Neutrophil (primary cell): ENCODE measurements around the gene UVSSA.

ENCODE experiments used
- H3K27ac ChIP-seq: fragments of 200-600 bp; sonication (generic); 2 replicates; pipeline ENCODE4 v1.5.1; 2016; ENCODE audit warnings: mild to moderate bottlenecking, moderate library complexity
- H3K27me3 ChIP-seq: fragments of 200-600 bp; sonication (generic); 2 replicates; pipeline ENCODE4 v1.6.0; 2016; ENCODE audit warnings: mild to moderate bottlenecking
- H3K36me3 ChIP-seq: fragments of 200-600 bp; sonication (generic); 2 replicates; pipeline ENCODE4 v1.5.1; 2017
- H3K4me1 ChIP-seq, 2 experiments: fragments of 200-600 bp in 1 of 2; sonication (generic) in 1 of 2; 1 replicate in 1 of 2; 2 replicates in 1 of 2; pipeline versions ENCODE4 v1.5.1 to v1.6.1; 2013 to 2016; ENCODE audit warnings: low read depth in 1 of 2, low read length in 1 of 2, mild to moderate bottlenecking in 1 of 2, moderate library complexity in 1 of 2; ENCODE audit not compliant: control insufficient read depth in 1 of 2, insufficient read depth in 1 of 2
- H3K4me3 ChIP-seq, 2 experiments: fragments of 200-600 bp in 1 of 2; sonication (generic) in 1 of 2; 1 replicate in 1 of 2; 2 replicates in 1 of 2; pipeline ENCODE4 v1.5.1; 2013 to 2016; ENCODE audit warnings: low read depth in 1 of 2, low read length in 1 of 2, mild to moderate bottlenecking in 1 of 2, moderate library complexity in 1 of 2
- H3K9me3 ChIP-seq: fragments of 200-600 bp; sonication (generic); 2 replicates; pipeline ENCODE4 v1.5.1; 2016
- TF ChIP-seq, protein P1 (sequence below): fragments of 200-600 bp; sonication (generic); IDR thresholded peaks from 2 replicates; pipeline ENCODE4 v1.5.1; 2016; ENCODE audit warnings: antibody characterized with exemption

Gene UVSSA

DNA sequence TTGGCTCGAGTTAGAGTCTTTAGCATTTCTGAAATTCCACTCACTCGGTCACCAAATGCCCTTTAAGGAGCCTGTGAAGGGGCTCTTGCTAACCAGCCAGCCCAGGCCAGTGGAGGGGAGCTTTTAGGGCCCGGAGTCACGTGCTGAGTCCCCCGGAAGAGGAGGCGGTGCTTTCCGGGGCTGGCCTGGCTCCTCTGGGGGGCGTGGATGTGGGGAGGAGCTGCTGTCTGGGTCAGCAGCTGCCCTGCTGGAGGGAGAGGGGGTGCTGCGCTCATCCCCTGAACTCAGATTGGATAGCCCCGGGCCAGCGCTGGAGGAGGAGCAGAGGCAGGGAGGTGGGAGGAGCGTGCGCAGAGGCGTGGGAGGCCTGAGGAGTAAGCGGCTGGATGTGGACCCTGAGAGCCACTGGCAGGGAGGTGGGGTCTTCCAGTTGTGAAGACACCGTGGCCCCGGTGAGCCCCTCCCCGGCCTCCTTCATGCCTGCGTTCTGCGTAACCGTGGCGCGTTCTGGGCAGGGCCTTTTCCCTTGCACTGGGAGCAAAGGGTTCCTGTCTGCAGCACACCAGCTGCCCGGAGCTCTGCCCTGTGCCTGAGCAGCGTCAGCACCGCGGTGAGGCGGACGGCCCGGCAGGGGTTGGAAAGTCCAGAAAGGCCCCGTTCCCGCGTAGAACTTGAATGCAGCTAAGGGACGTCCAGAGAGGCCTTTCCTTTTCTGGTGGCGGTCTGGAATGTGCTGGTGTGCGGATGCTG is 37.6 kb upstream of the UVSSA start:
- H3K4me1 ChIP-seq, result peaks cover 56 to 60% of the 10 kb centered on the region in 2 experiments
- peak overlapping the region; percentile 87 for H3K27ac ChIP-seq
- H3K4me3 ChIP-seq, result peak overlapping the region; percentile 54 to 60
- peaks cover 34% of the 10 kb centered on the region for H3K36me3 ChIP-seq
- TF ChIP-seq, protein P1, sequence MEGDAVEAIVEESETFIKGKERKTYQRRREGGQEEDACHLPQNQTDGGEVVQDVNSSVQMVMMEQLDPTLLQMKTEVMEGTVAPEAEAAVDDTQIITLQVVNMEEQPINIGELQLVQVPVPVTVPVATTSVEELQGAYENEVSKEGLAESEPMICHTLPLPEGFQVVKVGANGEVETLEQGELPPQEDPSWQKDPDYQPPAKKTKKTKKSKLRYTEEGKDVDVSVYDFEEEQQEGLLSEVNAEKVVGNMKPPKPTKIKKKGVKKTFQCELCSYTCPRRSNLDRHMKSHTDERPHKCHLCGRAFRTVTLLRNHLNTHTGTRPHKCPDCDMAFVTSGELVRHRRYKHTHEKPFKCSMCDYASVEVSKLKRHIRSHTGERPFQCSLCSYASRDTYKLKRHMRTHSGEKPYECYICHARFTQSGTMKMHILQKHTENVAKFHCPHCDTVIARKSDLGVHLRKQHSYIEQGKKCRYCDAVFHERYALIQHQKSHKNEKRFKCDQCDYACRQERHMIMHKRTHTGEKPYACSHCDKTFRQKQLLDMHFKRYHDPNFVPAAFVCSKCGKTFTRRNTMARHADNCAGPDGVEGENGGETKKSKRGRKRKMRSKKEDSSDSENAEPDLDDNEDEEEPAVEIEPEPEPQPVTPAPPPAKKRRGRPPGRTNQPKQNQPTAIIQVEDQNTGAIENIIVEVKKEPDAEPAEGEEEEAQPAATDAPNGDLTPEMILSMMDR, result peak; percentile 22
- no peaks in the 10 kb centered on the region for H3K27me3 ChIP-seq
- no peaks in the 10 kb centered on the region for H3K9me3 ChIP-seq

DNA sequence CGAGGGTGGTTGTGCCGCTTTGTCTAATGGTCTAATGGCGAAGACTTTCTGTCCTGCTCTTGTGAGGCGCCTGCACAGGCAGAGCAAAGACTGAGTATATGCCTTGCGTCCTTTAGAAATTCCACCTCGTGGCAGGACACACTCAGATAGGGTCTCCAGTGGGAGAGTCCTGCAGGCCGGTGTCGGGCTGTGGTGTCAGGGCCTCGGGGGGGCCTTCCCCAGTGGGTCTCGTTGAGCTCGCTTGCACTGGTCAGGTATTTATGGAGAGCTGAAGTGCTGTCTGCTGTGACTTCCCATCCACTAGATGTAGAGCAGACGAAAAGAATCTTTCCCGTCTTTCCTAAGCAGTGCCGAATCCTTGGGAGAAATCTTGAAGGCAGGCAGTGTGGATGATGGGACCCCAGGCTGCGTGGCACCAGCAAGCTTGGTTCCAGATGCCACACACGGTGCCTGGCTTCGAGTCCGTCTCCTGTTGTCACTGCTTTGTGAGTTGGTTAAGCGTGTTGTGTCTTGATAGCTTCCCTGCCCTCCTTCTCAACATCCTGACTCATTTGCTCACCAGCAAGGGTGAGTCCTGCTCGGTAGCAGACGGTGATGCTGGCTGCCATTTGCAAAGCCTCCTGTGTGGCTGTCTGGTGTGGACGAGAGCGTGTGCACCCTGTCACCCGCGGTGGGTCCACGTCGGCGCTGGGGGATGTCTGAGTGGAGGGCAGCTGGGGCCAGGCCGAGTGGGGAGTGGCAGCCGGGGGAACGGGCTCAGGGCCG is 36.8 kb upstream of the UVSSA start:
- H3K4me1 ChIP-seq, result peaks cover 48 to 53% of the 10 kb centered on the region in 2 experiments
- TF ChIP-seq, protein P1, result no peak
- no peaks in the 10 kb centered on the region for H3K9me3 ChIP-seq
- peaks cover 39% of the 10 kb centered on the region for H3K36me3 ChIP-seq
- peak overlapping the region; percentile 54 to 60 for H3K4me3 ChIP-seq
- no peaks in the 10 kb centered on the region for H3K27me3 ChIP-seq
- H3K27ac ChIP-seq, result peak overlapping the region; percentile 87

DNA sequence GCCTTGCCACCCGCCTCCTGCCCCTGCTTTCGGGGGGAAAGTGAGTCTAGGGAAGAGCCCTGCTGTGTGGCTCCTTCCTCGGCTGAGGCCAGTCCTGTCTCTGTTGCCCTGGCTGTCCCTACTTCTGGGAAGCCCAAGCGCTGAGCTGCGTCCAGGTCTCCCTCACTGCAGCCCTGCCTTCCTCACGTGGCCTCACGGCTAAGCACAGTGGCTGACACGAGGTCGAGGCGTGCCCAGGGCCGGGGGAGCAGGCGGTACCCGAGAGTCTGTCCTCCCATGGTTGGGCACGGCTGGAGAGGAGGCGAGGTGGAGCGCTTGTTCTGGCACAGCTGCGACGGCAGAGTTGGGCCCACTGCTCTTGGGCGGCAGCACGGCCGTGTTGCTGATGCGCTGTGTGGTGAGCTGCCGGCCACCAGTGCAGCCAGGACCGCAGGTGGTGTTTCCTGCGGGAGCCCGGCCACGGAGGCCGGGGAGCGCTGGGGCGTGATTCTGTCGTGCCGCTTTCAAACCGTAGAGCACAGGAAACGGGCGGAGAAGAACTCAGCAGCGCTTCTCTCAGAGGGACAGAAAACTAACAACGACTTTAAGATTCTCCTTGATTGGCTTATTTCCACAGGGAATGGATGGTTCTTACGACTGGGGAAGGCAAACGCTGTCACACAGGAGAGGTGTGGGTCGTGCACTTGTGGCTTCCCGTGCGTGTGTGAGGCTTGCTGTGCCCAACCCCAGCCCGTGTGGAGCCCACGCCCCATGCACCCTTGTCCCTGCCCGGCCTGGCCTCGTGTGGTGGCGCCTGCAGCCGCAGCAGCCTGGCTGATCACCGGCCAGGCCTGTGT is 36.0 kb upstream of the UVSSA start:
- Histone ChIP-seq H3K27me3 (no peaks in the 10 kb centered on the region), H3K4me1 (peaks cover 40 to 45% of the 10 kb centered on the region in 2 experiments), H3K9me3 (no peaks in the 10 kb centered on the region), H3K36me3 (peaks cover 43% of the 10 kb centered on the region), H3K4me3 (no peak overlapping the region), H3K27ac (peak overlapping the region; percentile 87)
- TF ChIP-seq, protein P1, result no peak

DNA sequence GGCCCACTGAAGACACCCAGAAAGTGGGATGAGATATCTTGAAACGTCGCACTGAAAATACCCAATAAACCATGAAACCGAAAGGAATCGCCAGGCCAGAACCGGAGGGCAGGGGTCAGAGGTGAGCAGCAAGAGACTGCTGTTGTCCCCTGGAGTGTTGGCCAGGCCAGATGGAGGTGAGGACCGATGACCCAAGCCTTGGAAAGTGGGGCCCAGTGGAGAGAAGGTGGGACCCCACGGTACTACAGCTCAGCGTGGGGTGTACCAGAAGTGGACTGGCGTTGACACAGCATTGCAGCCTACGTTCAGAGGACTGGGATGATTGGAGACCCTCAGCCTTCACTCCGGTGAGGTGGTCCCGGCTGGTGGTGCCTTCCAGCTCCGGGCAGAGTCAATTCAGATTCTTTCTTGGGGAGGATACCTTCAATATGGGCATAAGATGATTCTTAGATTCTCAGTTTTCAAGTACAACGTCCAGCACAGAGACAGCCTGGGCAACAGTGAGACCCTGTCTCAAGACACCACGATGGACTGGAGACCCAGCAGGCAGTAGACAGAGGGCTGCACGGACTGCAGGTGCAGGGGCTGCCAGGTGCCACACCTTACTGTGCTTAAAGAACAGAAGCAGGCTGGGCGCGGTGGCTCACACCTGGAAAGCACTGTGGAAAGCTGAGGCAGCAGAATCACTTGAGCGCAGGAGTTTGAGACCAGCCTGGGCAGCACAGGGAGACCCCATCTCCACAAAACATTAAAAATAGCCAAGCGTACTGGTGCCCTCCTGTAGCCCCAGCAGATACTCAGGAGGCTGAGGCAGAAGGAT is 34.0 kb upstream of the UVSSA start:
- Histone ChIP-seq H3K36me3 (peaks cover 62% of the 10 kb centered on the region), H3K27ac (no peak overlapping the region), H3K4me3 (no peak overlapping the region), H3K27me3 (no peaks in the 10 kb centered on the region), H3K9me3 (no peaks in the 10 kb centered on the region), H3K4me1 (peaks cover 20 to 25% of the 10 kb centered on the region in 2 experiments)
- TF ChIP-seq, protein P1, result no peak

DNA sequence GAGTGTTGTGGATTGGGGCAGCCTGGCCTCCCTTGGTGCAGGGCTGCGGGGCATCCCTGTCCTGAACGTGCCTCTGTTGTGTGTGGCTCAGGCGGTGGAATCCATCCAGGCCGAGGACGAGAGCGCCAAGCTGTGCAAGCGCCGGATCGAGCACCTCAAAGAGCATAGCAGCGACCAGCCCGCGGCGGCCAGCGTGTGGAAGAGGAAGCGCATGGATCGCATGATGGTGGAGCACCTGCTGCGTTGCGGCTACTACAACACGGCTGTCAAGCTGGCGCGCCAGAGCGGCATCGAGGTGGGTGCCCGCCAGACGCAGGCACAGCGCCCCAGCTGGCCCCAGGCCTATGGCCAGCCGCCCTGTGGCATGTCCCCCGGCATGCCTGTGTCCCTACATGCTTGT is 31.7 kb upstream of the UVSSA start:
- H3K27ac ChIP-seq, result no peak overlapping the region
- H3K36me3 ChIP-seq, result peaks cover 76% of the 10 kb centered on the region
- no peaks in the 10 kb centered on the region for H3K9me3 ChIP-seq
- H3K4me3 ChIP-seq, result no peak overlapping the region
- peaks cover 0 to 2% of the 10 kb centered on the region in 2 experiments for H3K4me1 ChIP-seq
- TF ChIP-seq, protein P1, result no peak
- H3K27me3 ChIP-seq, result no peaks in the 10 kb centered on the region
